MM.1S (cell line): ENCODE results near the gene C1QTNF6.

Source experiments
- DNase-seq: peaks from one replicate; pipeline ENCODE4 v3.0.0-alpha.2; 2015
- H2AFZ ChIP-seq: fragments of 300-600 bp; sonication (generic); 2 replicates; pipeline ENCODE4 v1.6.0; 2016; ENCODE audit warnings: antibody characterized with exemption, low read length
- H3F3A ChIP-seq: fragments of 300-600 bp; sonication (generic); 2 replicates; pipeline ENCODE4 v1.6.1; 2016; ENCODE audit warnings: mild to moderate bottlenecking, antibody characterized with exemption, low read length, moderate library complexity, mixed read lengths; ENCODE audit not compliant: insufficient read depth
- H3K27ac ChIP-seq: fragments of 300-600 bp; sonication (generic); 2 replicates; pipeline ENCODE4 v1.5.1; 2016; ENCODE audit warnings: mild to moderate bottlenecking, low read length
- H3K27me3 ChIP-seq: fragments of 300-600 bp; sonication (generic); replicated peaks from 2 replicates; pipeline ENCODE4 v1.6.0; 2016; ENCODE audit warnings: low read length; ENCODE audit not compliant: insufficient read depth
- H3K36me3 ChIP-seq: fragments of 300-600 bp; sonication (generic); replicated peaks from 2 replicates; pipeline ENCODE4 v1.6.1; 2016; ENCODE audit warnings: mild to moderate bottlenecking, low read length, mixed read lengths; ENCODE audit not compliant: insufficient read depth
- H3K4me1 ChIP-seq: fragments of 300-600 bp; sonication (generic); 2 replicates; pipeline ENCODE4 v1.6.1; 2016; ENCODE audit warnings: low read length, mixed read lengths
- H3K4me2 ChIP-seq: fragments of 300-600 bp; sonication (generic); 2 replicates; pipeline ENCODE4 v1.6.0; 2016; ENCODE audit warnings: low read depth, low read length
- H3K4me3 ChIP-seq: fragments of 300-600 bp; sonication (generic); 2 replicates; pipeline ENCODE4 v1.5.1; 2016; ENCODE audit warnings: low read length, mixed read lengths
- H3K79me2 ChIP-seq: fragments of 300-600 bp; sonication (generic); 2 replicates; pipeline ENCODE4 v1.6.1; 2016; ENCODE audit warnings: mixed run types, low read length, mixed read lengths
- H3K9ac ChIP-seq: fragments of 300-600 bp; sonication (generic); 2 replicates; pipeline ENCODE4 v1.6.1; 2016; ENCODE audit warnings: low read length, mixed read lengths
- H3K9me2 ChIP-seq: fragments of 300-600 bp; sonication (generic); replicated peaks from 2 replicates; pipeline ENCODE4 v1.6.1; 2016; ENCODE audit warnings: mild to moderate bottlenecking, low read length, mixed read lengths; ENCODE audit not compliant: insufficient read depth
- H3K9me3 ChIP-seq: fragments of 300-600 bp; sonication (generic); replicated peaks from 2 replicates; pipeline ENCODE4 v1.6.1; 2016; ENCODE audit warnings: mild to moderate bottlenecking, low read length, mixed read lengths; ENCODE audit not compliant: insufficient read depth
- H4K20me1 ChIP-seq: fragments of 300-600 bp; sonication (generic); 2 replicates; pipeline ENCODE4 v1.6.1; 2016; ENCODE audit warnings: mild to moderate bottlenecking, low read length, moderate library complexity, mixed read lengths; ENCODE audit not compliant: insufficient read depth
- EZH2 ChIP-seq: fragments of 300-600 bp; sonication (generic); optimal IDR thresholded peaks from 2 replicates; pipeline ENCODE3; 2017; ENCODE audit warnings: low read depth, mild to moderate bottlenecking, antibody characterized with exemption, low read length, mixed read lengths
- EZH2phosphoT487 ChIP-seq: fragments of 300-600 bp; sonication (generic); IDR thresholded peaks from 2 replicates; pipeline ENCODE4 v1.6.1; 2018; ENCODE audit warnings: antibody characterized with exemption, low read length
- TF ChIP-seq, protein P1 (sequence below): fragments of 300-600 bp; sonication (generic); IDR thresholded peaks from 2 replicates; pipeline ENCODE4 v1.5.1; 2016; ENCODE audit warnings: antibody characterized with exemption, low read length, mixed read lengths

C1QTNF6 gene

DNA sequence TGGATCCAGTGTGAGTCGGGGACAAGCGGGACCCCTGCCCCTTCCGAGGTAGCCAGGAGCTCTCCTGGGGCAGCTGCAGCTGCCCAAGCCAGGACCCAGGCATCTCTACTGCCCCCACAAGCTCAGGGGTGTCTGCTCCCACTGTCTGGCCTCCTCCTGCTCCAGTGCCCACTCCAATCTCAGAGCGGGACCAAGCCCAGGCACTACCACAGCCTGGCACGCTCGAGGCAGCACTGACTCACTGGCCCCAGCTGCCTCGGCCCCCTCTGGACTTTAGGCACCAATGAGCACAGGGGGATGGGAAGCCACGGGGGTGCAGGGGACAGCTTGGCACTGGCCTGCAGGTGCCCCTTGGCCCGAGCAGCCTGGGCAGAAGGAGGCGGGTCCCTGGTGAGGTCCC lies 46.6 kb downstream of the C1QTNF6 start:
- Histone ChIP-seq H3K4me3 (no peak overlapping the region), H4K20me1 (no peaks in the 10 kb centered on the region), H3K79me2 (no peaks in the 10 kb centered on the region), H3K9ac (no peak overlapping the region), H2AFZ (no peak overlapping the region), H3K4me2 (no peak overlapping the region), H3K27me3 (peaks cover 80% of the 10 kb centered on the region), H3K9me2 (no peaks in the 10 kb centered on the region), H3F3A (no peaks in the 10 kb centered on the region; the same call in 1 of the 2 replicates), H3K4me1 (peaks cover 4% of the 10 kb centered on the region; the same call in 1 of the 2 replicates), H3K36me3 (no peaks in the 10 kb centered on the region), H3K27ac (no peak overlapping the region), H3K9me3 (no peaks in the 10 kb centered on the region)
- no peak for TF ChIP-seq EZH2
- no peak for TF ChIP-seq EZH2phosphoT487
- TF ChIP-seq, protein P1, sequence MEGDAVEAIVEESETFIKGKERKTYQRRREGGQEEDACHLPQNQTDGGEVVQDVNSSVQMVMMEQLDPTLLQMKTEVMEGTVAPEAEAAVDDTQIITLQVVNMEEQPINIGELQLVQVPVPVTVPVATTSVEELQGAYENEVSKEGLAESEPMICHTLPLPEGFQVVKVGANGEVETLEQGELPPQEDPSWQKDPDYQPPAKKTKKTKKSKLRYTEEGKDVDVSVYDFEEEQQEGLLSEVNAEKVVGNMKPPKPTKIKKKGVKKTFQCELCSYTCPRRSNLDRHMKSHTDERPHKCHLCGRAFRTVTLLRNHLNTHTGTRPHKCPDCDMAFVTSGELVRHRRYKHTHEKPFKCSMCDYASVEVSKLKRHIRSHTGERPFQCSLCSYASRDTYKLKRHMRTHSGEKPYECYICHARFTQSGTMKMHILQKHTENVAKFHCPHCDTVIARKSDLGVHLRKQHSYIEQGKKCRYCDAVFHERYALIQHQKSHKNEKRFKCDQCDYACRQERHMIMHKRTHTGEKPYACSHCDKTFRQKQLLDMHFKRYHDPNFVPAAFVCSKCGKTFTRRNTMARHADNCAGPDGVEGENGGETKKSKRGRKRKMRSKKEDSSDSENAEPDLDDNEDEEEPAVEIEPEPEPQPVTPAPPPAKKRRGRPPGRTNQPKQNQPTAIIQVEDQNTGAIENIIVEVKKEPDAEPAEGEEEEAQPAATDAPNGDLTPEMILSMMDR, result no peak
- DNase-seq, result no peak

DNA sequence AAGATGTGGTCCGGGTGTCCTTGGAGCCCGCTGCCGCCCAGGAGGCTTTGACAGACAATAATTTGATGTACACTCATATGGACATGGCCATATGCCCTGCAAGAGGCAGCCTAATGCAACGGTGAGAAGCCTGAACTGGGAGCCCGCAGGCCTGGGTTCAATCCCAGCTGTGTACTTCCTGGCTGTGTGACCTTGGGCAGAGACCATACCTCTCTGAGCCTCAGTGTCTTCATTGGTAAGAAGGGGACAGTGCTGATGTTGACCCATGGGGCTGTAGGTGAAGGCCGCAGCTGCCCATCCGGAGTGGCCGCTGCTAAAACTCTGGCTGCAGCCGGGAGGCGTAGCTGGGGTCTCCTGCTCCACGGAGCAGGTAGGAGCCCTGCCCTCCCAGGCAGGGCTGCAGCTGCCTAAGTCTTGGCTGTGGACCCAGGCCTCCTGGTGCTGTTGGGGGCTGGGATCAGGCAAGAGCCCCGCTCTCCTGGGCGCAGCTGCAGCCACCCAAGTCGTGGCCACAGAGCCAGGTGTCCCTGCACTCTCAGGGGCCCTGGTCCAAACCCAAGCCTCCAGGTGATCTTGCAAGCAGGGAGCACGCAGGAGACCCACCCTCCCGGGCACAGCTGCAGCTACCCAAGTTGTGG lies 47.2 kb downstream of the C1QTNF6 start:
- no peaks in the 10 kb centered on the region for H3K36me3 ChIP-seq
- H2AFZ ChIP-seq, result no peak overlapping the region
- peaks cover 79% of the 10 kb centered on the region for H3K27me3 ChIP-seq
- no peak for DNase-seq
- H3F3A ChIP-seq, result no peaks in the 10 kb centered on the region; the same call in 1 of the 2 replicates
- H3K4me2 ChIP-seq, result no peak overlapping the region
- no peak overlapping the region for H3K27ac ChIP-seq
- no peak overlapping the region for H3K9ac ChIP-seq
- H3K4me1 ChIP-seq, result peaks cover 4% of the 10 kb centered on the region; the same call in 1 of the 2 replicates
- H3K9me2 ChIP-seq, result no peaks in the 10 kb centered on the region
- H4K20me1 ChIP-seq, result no peaks in the 10 kb centered on the region
- TF ChIP-seq EZH2 (no peak), EZH2phosphoT487 (no peak)
- TF ChIP-seq, protein P1, result no peak
- no peak overlapping the region for H3K4me3 ChIP-seq
- no peaks in the 10 kb centered on the region for H3K9me3 ChIP-seq
- no peaks in the 10 kb centered on the region for H3K79me2 ChIP-seq

DNA sequence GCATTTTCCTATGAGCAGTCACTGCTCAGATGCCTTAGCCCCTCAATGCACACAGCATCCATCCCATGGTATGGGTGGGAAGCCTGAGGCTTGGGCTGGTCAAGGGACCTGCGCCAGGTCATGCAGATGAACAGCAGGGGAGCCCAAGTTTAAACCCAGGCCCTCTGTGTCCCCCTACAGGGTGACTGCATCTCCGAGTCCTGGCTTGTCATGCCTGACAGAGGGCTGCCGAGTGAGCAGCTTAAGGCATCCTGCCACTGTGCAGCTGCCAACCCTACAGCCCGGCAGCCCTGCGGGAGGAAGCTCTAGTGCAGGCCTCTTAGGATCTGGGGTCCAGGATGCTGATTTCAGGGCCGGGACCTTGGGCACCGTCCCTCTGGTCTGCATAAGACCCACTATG lies 48.3 kb downstream of the C1QTNF6 start:
- Histone ChIP-seq H3K4me3 (no peak overlapping the region), H3K4me2 (no peak overlapping the region), H3K36me3 (no peaks in the 10 kb centered on the region), H3K9ac (no peak overlapping the region), H3K27ac (no peak overlapping the region), H3K4me1 (peaks cover 4% of the 10 kb centered on the region; the same call in 1 of the 2 replicates), H3K79me2 (no peaks in the 10 kb centered on the region), H3K9me2 (no peaks in the 10 kb centered on the region), H3K9me3 (no peaks in the 10 kb centered on the region), H3K27me3 (peaks cover 79% of the 10 kb centered on the region), H2AFZ (no peak overlapping the region), H3F3A (no peaks in the 10 kb centered on the region; the same call in 1 of the 2 replicates), H4K20me1 (no peaks in the 10 kb centered on the region)
- TF ChIP-seq EZH2phosphoT487 (no peak), EZH2 (no peak)
- TF ChIP-seq, protein P1, result no peak
- no peak for DNase-seq
